HEK293T (cell line): ENCODE results near the gene IGFL1.
"Not testable (repeated sequence)": the region's sequence is repeated elsewhere in the genome, so short reads cannot be mapped to it uniquely, and the experiment has no call there.

Source experiments
- CTCF ChIA-PET: fragments of 350-600 bp; formaldehyde crosslinking; extraction: SDS; loops from one replicate; lab custom pipeline; 2021; ENCODE audit warnings: antibody characterized with exemption, inconsistent platforms; lab: Yijun Ruan, JAX
- POLR2A ChIA-PET: fragments of 350-600 bp; formaldehyde crosslinking; extraction: SDS; loops from one replicate; lab custom pipeline; 2020; ENCODE audit warnings: antibody characterized with exemption, inconsistent platforms; lab: Yijun Ruan, JAX
- DNase-seq: peaks from one replicate; pipeline ENCODE4 v3.0.0; 2012; ENCODE audit warnings: mixed read lengths; ENCODE audit errors: extremely low spot score
- ARNT ChIP-seq: fragments of 450-650 bp; IDR thresholded peaks from 2 replicates; pipeline ENCODE4 v1.6.1; 2017; ENCODE audit warnings: mild to moderate bottlenecking
- BHLHE40 ChIP-seq: fragments of 450-650 bp; IDR thresholded peaks from 2 replicates; pipeline ENCODE4 v1.6.1; 2016; ENCODE audit warnings: mild to moderate bottlenecking, moderate library complexity, borderline replicate concordance
- CTBP1 ChIP-seq: fragments of 450-650 bp; IDR thresholded peaks from 2 replicates; pipeline ENCODE4 v1.6.1; 2016; ENCODE audit warnings: borderline replicate concordance
- ELF4 ChIP-seq: fragments of 450-650 bp; IDR thresholded peaks from 2 replicates; pipeline ENCODE4 v1.6.1; 2017; ENCODE audit warnings: antibody characterized with exemption
- FOXA1 ChIP-seq: fragments of 450-650 bp; IDR thresholded peaks from 2 replicates; pipeline ENCODE4 v1.6.1; 2016; ENCODE audit warnings: mild to moderate bottlenecking
- FOXK2 ChIP-seq: fragments of 450-650 bp; IDR thresholded peaks from 2 replicates; pipeline ENCODE4 v1.6.1; 2016; ENCODE audit warnings: mild to moderate bottlenecking
- FOXM1 ChIP-seq: fragments of 450-650 bp; IDR thresholded peaks from 2 replicates; pipeline ENCODE4 v1.6.1; 2017; ENCODE audit warnings: mild to moderate bottlenecking, borderline replicate concordance
- HDGF ChIP-seq: fragments of 450-650 bp; IDR thresholded peaks from 2 replicates; pipeline ENCODE4 v1.6.1; 2017; ENCODE audit warnings: antibody characterized with exemption, borderline replicate concordance
- L3MBTL2 ChIP-seq: fragments of 450-650 bp; conservative IDR thresholded peaks from 2 replicates; pipeline ENCODE4 v1.6.1; 2016; ENCODE audit warnings: mild to moderate bottlenecking
- LEF1 ChIP-seq: fragments of 450-650 bp; IDR thresholded peaks from 2 replicates; pipeline ENCODE4 v1.6.1; 2017; ENCODE audit warnings: mild to moderate bottlenecking, borderline replicate concordance
- NFRKB ChIP-seq: fragments of 450-650 bp; IDR thresholded peaks from 2 replicates; pipeline ENCODE4 v1.6.1; 2016; ENCODE audit warnings: mild to moderate bottlenecking, moderate library complexity
- SP1 ChIP-seq: fragments of 450-650 bp; IDR thresholded peaks from 2 replicates; pipeline ENCODE4 v1.6.1; 2017
- SUZ12 ChIP-seq: fragments of 450-650 bp; IDR thresholded peaks from 2 replicates; pipeline ENCODE4 v1.6.1; 2016; ENCODE audit warnings: mild to moderate bottlenecking
- TARDBP ChIP-seq: fragments of 450-650 bp; IDR thresholded peaks from 2 replicates; pipeline ENCODE4 v1.6.1; 2016
- ZNF384 ChIP-seq: fragments of 450-650 bp; IDR thresholded peaks from 2 replicates; pipeline ENCODE4 v1.6.1; 2016
- TF ChIP-seq, protein P1 (sequence below): fragments of 450-650 bp; IDR thresholded peaks from 2 replicates; pipeline ENCODE4 v1.6.1; 2016

IGFL1 gene

DNA sequence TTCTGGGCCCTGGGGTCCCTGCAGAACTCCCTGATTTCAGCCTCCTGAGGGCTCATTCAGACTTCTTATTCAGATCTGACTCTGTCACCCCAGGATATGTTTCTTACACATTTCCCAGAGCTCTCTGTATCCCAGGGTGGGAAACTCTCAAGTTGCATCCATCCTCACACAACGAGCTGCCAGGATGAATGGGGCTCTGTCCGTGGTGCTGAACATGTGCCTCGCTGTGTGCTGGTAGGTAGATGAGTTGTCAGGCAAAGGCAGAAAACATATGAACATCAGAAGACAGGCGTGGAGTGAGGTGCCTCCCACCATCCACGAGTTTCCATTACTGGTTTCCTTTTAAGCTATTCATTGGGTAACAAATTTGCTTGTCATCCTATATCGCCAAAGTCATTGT lies 11.4 kb upstream of the IGFL1 start:
- ChIA-PET CTCF (no interaction called here), POLR2A (no interaction called here)
- DNase-seq: peak; percentile 58
- TF ChIP-seq ARNT (no peak), LEF1 (no peak), FOXA1 (no peak), FOXK2 (no peak), CTBP1 (no peak), NFRKB (no peak), HDGF (no peak), BHLHE40 (no peak), ZNF384 (no peak), SP1 (no peak), L3MBTL2 (no peak), TARDBP (no peak), FOXM1 (no peak), ELF4 (no peak), SUZ12 (no peak)
- TF ChIP-seq, protein P1, sequence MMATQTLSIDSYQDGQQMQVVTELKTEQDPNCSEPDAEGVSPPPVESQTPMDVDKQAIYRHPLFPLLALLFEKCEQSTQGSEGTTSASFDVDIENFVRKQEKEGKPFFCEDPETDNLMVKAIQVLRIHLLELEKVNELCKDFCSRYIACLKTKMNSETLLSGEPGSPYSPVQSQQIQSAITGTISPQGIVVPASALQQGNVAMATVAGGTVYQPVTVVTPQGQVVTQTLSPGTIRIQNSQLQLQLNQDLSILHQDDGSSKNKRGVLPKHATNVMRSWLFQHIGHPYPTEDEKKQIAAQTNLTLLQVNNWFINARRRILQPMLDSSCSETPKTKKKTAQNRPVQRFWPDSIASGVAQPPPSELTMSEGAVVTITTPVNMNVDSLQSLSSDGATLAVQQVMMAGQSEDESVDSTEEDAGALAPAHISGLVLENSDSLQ: no peak

GRCh38 chr19:46220038-46220615 lies 9.4 kb upstream of the IGFL1 start:
- ChIA-PET CTCF (no interaction called here), POLR2A (no interaction called here)

GRCh38 chr19:46221152-46221551 lies 8.4 kb upstream of the IGFL1 start:
- ChIA-PET CTCF (no interaction called here), POLR2A (no interaction called here)
- DNase-seq: no peak
- TF ChIP-seq ARNT: no peak
- TF ChIP-seq FOXA1: no peak
- no peak for TF ChIP-seq LEF1
- TF ChIP-seq HDGF: no peak
- no peak for TF ChIP-seq TARDBP
- no peak for TF ChIP-seq NFRKB
- no peak for TF ChIP-seq FOXM1
- no peak for TF ChIP-seq FOXK2
- no peak for TF ChIP-seq SUZ12
- TF ChIP-seq, protein P1: no peak
- TF ChIP-seq SP1: no peak
- TF ChIP-seq ZNF384: no peak
- TF ChIP-seq L3MBTL2: no peak
- no peak for TF ChIP-seq ELF4

More at GRCh38 chr19:46220038-46220615, 9.4 kb upstream of the IGFL1 start:
- TF ChIP-seq ZNF384: no peak
- no peak for TF ChIP-seq NFRKB
- no peak for TF ChIP-seq FOXA1
- TF ChIP-seq TARDBP: no peak
- TF ChIP-seq, protein P1: no peak
- TF ChIP-seq ELF4: no peak
- TF ChIP-seq L3MBTL2: no peak
- no peak for TF ChIP-seq SUZ12
- TF ChIP-seq BHLHE40: no peak
- TF ChIP-seq SP1: no peak
- TF ChIP-seq FOXK2: no peak
- TF ChIP-seq LEF1: no peak
- TF ChIP-seq FOXM1: no peak
- no peak for TF ChIP-seq HDGF
- TF ChIP-seq CTBP1: no peak
- TF ChIP-seq ARNT: no peak
- DNase-seq: no peak

- TF ChIP-seq BHLHE40 (no peak), CTBP1 (no peak)
- CTCF ChIA-PET: no interaction called here
- DNase-seq: peak; percentile 21
- POLR2A ChIA-PET: no interaction called here
These were observed 7.4 kb upstream of the IGFL1 start for GRCh38 chr19:46221981-46222610.

GRCh38 chr19:46223787-46224186 lies 5.8 kb upstream of the IGFL1 start:
- CTCF ChIA-PET, DNase-seq, POLR2A ChIA-PET: not testable (repeated sequence)

DNA sequence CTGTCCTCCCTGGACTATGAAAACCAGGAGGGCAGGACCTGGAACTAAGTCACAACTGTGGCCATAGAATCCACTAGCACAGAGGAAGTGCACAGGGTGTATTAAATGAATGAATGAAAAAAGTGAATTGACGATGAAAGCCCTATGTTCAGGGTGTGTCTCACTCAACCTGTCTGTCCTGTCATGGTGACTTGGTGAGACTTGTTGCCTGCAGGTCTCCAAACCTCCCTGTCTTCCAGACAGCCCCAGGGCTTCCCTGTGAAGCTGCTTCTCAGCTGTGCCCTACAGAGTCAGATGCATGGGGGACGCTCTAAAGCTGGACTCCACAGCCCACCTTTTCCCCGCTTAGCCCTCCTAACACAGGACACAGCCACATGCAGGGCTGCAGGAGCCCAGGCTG lies 4.8 kb upstream of the IGFL1 start:
- POLR2A ChIA-PET: no interaction called here
- TF ChIP-seq FOXM1: no peak
- no peak for TF ChIP-seq FOXA1
- TF ChIP-seq NFRKB: no peak
- no peak for TF ChIP-seq CTBP1
- no peak for TF ChIP-seq LEF1
- no peak for TF ChIP-seq ELF4
- TF ChIP-seq ARNT: no peak
- TF ChIP-seq, protein P1: no peak
- TF ChIP-seq HDGF: no peak
- no peak for TF ChIP-seq TARDBP
- no peak for TF ChIP-seq BHLHE40
- TF ChIP-seq ZNF384: no peak
- TF ChIP-seq L3MBTL2: no peak
- TF ChIP-seq SP1: no peak
- no peak for TF ChIP-seq SUZ12
- no peak for TF ChIP-seq FOXK2
- no peak for DNase-seq
- CTCF ChIA-PET: no interaction called here
